GM18507 (cell line): ENCODE data around the gene RFLNA.

ENCODE experiments used
- DNase-seq: peaks from one replicate; pipeline ENCODE4 v3.0.0; 2011; ENCODE audit warnings: low read depth; ENCODE audit not compliant: insufficient read length; ENCODE audit errors: extremely low spot score
- FAIRE-seq: peaks from 2 replicates; lab custom pipeline; 2011; peaks lifted over from hg19 to GRCh38; lab: Jason Lieb, UNC

Gene RFLNA

DNA sequence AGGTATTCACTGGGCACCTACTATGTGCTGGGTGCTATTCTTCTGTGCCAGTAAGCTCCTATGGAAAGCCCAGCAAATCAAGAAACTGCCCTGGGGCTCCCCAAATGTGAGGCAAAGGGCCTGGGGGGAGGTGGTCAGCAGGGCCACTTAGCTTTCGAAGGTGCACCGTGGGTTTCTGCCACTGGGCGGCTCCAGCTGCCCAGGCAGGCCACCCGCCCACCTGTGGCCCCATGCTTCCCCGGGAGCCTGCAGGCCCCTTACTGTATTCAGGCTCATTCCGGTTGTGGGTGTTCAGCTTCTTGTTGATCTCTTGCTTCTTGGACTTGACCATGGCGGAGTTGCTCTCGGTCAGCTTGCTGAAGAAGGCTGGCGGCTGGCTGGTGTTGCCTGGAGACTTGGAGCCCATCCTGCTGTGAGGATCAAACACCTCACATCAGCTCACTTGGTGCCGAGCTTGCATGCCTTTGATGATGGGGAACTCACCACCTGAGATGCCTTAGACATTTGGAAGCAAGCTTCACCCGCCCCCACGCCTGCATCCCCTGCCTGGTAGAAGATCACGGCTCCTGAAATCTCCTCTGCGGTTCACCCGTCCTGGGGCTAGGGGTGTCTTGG lies 37.3 kb downstream of the RFLNA start:
- no peak for FAIRE-seq
- no peak for DNase-seq

GRCh38 chr12:124332900-124333299 lies 38.0 kb downstream of the RFLNA start:
- DNase-seq = no peak
- no peak for FAIRE-seq

GRCh38 chr12:124333724-124334123 lies 38.8 kb downstream of the RFLNA start:
- no peak for FAIRE-seq
- no peak for DNase-seq

DNA sequence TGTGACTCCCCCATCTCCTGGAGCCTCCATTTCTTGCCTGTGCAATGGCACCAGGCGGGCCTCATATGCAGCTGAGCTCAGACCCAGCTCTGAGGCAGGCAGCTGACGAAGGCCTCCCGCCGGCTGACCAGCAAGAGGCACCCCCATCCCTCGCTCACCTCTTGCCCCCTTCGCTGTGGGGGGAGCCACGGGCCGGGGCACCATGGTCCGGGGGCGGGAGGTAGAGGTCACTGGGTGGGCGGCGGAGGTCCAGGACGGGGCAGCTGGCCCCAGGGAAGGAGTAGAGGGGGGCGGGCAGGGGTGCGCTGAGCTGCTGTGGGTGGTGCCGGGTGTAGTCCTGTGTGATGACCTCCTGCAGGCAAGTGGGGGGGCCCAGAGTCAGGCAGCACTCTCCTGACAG lies 39.4 kb downstream of the RFLNA start:
- FAIRE-seq (no peak), DNase-seq (no peak)

DNA sequence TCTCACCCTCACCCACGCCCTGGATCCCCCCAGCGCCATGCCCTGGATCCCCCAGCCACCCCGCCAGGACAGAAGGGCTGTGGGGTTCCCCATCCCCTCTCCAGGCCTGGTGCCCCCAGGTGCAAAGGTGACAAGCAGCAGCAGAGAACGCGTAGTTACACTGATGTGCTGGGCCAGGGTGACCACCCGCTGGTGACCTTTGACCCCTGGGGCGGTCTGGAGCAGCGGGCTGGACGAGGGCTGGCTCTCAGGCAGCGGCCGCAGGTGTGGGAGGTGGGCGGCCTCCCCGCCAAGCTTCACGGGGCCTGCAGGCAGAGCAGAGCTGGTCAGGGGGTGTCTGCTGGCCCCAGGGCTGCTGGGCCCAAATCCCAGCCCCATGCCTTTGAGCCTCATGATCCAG lies 40.1 kb downstream of the RFLNA start:
- DNase-seq (no peak), FAIRE-seq (no peak)

- DNase-seq (no peak), FAIRE-seq (no peak)
Measured at GRCh38 chr12:124335426-124336183, 40.7 kb downstream of the RFLNA start.

- FAIRE-seq (no peak), DNase-seq (no peak)
Measured at GRCh38 chr12:124336184-124336437, 41.2 kb downstream of the RFLNA start.

- FAIRE-seq (no peak), DNase-seq (no peak)
Measured at GRCh38 chr12:124336742-124337520, 42.0 kb downstream of the RFLNA start.

DNA sequence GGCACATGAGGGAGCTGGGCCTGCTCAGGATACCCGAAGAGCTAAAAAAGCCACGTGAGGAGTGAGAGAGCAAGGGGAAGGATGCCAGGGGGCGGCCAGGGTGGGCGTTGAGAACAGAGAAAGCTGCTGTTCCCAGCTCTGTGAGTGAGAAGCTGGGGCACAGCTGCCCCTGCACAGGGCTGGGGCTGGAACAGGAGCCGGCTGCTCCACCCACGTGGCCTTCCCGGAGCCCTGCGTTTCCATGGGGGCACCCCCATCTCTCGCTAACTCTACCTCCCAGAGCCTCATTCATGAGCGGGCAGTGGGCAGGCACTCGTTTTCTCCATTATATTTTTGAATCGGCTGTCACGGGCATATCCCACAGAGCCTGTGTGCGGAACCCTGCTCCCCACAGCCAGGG lies 42.7 kb downstream of the RFLNA start:
- DNase-seq (no peak), FAIRE-seq (no peak)

GRCh38 chr12:124338448-124338847 lies 43.6 kb downstream of the RFLNA start:
- DNase-seq = no peak
- no peak for FAIRE-seq

- FAIRE-seq = no peak
- DNase-seq = no peak
Measured at GRCh38 chr12:124338876-124339603, 44.1 kb downstream of the RFLNA start.

DNA sequence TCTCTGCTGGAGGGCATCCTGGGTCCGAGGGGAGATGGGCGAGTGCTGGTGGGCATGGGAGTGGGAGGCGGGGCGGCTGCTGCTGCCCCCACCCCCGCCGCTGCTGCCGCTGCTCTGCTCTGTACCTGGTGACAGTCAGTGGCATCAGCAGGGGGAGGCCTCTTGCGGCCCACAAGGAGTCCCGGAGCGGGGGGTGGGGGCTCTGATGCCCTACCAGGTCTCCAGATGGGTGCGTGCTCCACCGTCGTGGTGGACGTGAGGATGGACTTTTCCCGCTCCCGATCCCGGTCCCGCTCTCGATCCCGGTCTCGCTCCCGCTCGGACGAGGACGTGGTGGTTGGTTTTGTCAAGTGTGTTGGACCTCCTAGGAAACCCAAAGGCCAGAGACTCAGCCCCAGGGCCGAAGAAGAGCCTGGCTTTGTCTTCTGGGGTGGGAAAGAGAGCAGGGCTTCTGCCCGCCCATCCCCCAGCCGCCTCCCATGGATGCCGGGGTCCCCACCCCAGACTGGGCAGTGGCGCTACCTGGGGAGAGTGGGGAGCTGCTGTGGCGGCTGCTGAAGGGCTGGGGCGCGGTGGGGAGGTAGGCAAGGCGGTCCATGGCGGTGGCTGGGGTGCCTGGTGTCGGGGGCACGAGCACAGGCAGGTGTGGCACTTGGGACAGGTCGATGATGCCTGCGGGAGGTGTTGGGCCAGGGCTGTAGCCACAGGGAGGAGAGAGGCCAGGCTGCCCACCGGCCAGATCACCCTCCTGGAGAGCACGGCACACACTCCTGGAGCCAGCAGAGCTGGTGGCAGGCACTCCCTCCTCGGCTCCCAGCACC lies 45.4 kb downstream of the RFLNA start:
- DNase-seq (no peak), FAIRE-seq (no peak)

- no peak for FAIRE-seq
- DNase-seq = no peak
Measured at GRCh38 chr12:124341645-124342069, 46.8 kb downstream of the RFLNA start.

DNA sequence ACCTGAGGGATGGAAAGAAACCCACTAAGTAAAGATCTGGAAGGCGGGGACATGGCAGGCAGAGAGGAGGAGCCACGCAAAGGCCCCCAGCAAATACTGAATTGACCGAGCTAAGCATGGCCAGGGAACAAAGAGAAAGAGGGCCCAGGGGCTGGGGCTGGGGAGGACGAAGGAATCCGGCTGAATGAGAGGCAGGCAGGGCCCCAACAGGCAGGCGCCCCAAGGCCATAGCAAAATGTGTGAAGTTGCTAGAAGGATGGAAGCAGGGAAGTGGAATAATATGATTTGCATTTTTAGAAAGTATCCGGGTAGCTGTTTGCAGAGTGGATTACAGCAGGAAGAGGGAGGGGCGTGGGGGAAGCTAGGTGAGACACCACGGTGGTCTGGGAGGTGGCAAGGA lies 49.1 kb downstream of the RFLNA start:
- DNase-seq (no peak), FAIRE-seq (no peak)

DNA sequence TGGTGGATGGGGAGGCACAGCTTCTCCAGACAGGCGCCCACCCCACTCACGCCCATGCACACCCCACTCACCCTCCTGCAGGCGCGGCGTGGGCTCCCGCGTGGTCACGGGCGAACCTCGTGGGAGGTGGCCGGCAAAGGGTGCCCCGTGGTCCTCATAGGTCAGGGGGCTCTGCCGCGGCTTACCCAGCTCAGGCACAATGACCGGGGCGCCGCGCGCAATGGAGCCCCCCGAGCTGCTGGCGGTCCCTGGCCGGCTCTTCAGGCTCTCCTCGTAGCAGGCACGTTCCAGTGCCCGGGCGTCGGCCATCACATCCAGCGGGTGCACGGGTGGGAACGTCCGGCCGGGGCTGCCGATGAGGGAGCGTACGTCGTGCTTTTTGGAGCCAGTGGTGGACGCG lies 49.6 kb downstream of the RFLNA start:
- no peak for FAIRE-seq
- no peak for DNase-seq

DNA sequence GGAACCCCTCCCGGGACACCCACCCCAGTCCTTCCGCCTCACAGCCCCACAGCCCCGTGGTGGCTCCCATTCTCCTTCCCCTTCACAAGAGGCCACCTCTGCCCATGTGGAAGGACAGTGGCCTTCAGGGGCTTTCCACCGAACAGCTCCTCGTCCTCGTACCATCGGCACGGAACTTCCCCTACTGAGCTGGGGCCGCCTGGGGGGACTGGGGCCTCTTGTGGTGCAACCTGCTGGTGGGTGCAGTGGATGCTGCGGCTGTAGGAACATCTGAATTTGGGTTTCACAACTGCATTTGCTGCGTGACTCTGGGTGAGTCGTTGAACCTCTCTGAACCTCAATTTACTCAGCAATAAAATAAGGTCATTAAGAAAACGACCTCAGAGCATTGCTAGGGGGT lies 50.9 kb downstream of the RFLNA start:
- no peak for FAIRE-seq
- no peak for DNase-seq

DNA sequence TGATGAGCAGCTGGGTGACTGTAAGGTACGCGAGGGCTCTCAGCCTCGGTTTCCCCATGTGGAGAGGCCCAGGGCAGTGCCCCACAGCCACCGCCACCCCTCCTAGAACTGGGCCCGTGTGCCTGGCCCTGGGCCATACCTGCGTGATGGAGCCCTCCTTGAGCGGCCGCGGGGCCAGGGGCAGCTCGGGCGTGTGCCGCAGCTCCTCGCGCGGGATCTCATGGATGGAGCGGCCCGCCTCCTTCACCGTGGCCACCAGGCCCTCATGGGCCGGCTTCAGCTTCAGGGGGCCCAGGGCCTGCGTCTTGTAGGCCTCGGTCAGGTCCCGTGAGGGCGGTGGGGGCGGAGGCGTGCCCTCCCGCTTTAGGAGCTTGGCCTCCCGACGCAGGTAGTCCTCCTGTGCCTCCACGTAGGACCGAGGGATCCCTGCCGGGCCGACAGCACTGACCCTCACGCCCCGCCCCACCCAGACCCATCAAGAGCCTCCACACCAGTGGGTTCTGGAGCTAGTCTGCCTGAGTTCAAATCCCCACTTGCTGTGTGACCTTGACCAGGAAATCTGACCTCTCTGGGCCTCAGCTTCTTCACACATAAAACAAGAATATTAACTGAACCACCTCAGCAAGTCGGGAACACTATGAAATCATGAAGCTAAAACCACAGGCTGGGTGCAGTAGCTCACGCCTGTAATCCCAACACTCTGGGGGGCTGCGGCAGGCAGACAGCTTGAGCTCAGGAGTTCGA lies 51.7 kb downstream of the RFLNA start:
- FAIRE-seq (no peak), DNase-seq (no peak)

DNA sequence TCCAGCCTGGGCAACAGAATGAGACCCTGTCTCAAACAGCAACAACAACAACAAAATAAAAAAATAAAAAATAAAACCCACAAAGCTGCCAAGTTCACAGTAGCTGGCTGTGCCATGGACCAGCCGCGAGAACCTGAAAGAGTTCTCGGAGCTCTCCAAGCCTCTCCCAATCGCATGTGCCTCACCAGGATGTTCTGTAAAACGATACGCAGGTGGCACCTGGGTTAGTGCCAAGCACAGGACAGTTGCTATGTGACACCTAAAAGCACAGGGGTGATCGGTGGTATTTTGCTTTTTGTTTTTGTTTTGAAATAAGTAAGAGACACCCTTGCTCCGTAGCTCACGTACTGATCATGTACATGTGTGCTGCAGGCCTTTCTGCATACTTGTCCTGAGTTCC lies 52.4 kb downstream of the RFLNA start:
- DNase-seq (no peak), FAIRE-seq (no peak)
